NT2/D1 (cell line): Measurements from ENCODE around the gene ZNF883.

ENCODE experiments used
- DNase-seq: peaks from one replicate; pipeline ENCODE4 v3.0.0-alpha.2; 2011; ENCODE audit warnings: low read depth, low spot score
- H3K27me3 ChIP-seq: 2 replicates; pipeline ENCODE4 v1.6.0; 2011; ENCODE audit warnings: mild to moderate bottlenecking; ENCODE audit not compliant: insufficient read length, insufficient read depth
- H3K36me3 ChIP-seq: 2 replicates; pipeline ENCODE4 v1.6.1; 2011; ENCODE audit warnings: mild to moderate bottlenecking, low read length, mixed read lengths; ENCODE audit not compliant: insufficient read depth, insufficient read length
- H3K4me1 ChIP-seq: 2 replicates; pipeline ENCODE4 v1.5.1; 2011; ENCODE audit not compliant: insufficient read depth, insufficient read length
- H3K4me3 ChIP-seq: 2 replicates; pipeline ENCODE4 v1.5.1; 2011; ENCODE audit warnings: low read depth; ENCODE audit not compliant: insufficient read length
- H3K9ac ChIP-seq: 2 replicates; pipeline ENCODE4 v1.6.0; 2011; ENCODE audit warnings: low read depth; ENCODE audit not compliant: insufficient read length
- H3K9me3 ChIP-seq: 2 replicates; pipeline ENCODE4 v1.5.1; 2011; ENCODE audit warnings: mild to moderate bottlenecking, low read length; ENCODE audit not compliant: insufficient read depth
- SUZ12 ChIP-seq: IDR thresholded peaks from 2 replicates; pipeline ENCODE4 v1.6.1; 2011; ENCODE audit not compliant: insufficient read length, insufficient read depth; ENCODE audit errors: extremely low read depth
- YY1 ChIP-seq: IDR thresholded peaks from 2 replicates; pipeline ENCODE4 v1.6.1; 2011; ENCODE audit not compliant: insufficient read length, insufficient read depth
- ZNF274 ChIP-seq: IDR thresholded peaks from 2 replicates; pipeline ENCODE4 v1.6.1; 2011; ENCODE audit warnings: mild to moderate bottlenecking, low read depth, low read length

The ZNF883 gene

GRCh38 chr9:112917047-112917986 lies 94.7 kb downstream of the ZNF883 start:
- no peaks in the 10 kb centered on the region for H3K36me3 ChIP-seq
- H3K4me3 ChIP-seq: no peak overlapping the region
- TF ChIP-seq ZNF274: no peak
- no peak for TF ChIP-seq YY1
- no peak for TF ChIP-seq SUZ12
- H3K9me3 ChIP-seq: peaks cover 5% of the 10 kb centered on the region; the same call in 1 of the 2 replicates
- no peak for DNase-seq
- no peaks in the 10 kb centered on the region for H3K4me1 ChIP-seq
- H3K27me3 ChIP-seq: no peaks in the 10 kb centered on the region
- no peak overlapping the region for H3K9ac ChIP-seq

DNA sequence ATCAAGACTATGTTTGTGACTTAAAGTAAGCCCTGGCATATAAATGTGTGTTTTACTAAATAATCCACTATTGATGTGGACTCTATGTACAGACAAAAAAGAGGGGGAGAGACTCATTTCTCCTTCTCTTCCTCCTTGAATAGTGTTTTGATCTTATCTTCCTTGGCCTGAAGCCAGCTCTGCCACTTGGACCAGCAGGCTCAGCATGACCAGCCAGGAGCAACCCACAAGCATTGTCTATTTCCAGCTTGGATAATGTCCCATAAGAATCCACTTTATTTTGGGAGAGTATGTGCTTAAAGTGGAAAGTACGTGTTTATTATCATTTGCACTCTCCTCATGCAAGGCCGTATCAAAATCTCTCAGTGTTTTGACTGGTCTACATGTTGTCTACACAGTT lies 97.5 kb downstream of the ZNF883 start:
- H3K27me3 ChIP-seq: no peaks in the 10 kb centered on the region
- peaks cover 15% of the 10 kb centered on the region; the same call in 1 of the 2 replicates for H3K9me3 ChIP-seq
- H3K9ac ChIP-seq: no peak overlapping the region
- no peaks in the 10 kb centered on the region for H3K36me3 ChIP-seq
- TF ChIP-seq SUZ12 (no peak), ZNF274 (no peak), YY1 (no peak)
- no peak for DNase-seq
- no peaks in the 10 kb centered on the region for H3K4me1 ChIP-seq
- H3K4me3 ChIP-seq: no peak overlapping the region

- Histone ChIP-seq H3K4me3 (no peak overlapping the region), H3K4me1 (no peaks in the 10 kb centered on the region), H3K9me3 (peaks cover 15% of the 10 kb centered on the region; the same call in 1 of the 2 replicates), H3K36me3 (no peaks in the 10 kb centered on the region), H3K27me3 (no peaks in the 10 kb centered on the region), H3K9ac (no peak overlapping the region)
- DNase-seq: no peak
- TF ChIP-seq SUZ12 (no peak), ZNF274 (no peak), YY1 (no peak)
Measured at GRCh38 chr9:112913326-112913725, 98.7 kb downstream of the ZNF883 start.

DNA sequence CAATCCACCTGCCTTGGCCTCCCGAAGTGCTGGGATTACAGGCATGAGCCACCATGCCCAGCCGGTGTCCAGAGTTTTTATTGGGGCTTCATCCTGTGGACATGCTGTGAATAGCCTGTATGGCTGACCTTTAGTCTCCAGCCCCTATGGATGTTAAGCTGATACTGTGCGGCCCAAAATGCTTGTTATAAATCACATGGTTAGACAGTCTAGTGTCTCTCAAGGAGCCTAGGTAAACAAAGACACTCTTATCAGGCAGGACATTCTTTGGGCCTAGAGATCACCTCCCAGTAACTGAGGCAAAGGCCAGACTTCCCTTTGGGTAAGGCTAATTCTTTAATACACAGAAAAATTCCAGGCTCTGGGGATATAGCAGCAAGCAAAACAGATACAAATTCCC lies 99.4 kb downstream of the ZNF883 start:
- Histone ChIP-seq H3K4me1 (no peaks in the 10 kb centered on the region), H3K9ac (no peak overlapping the region), H3K9me3 (peaks cover 15% of the 10 kb centered on the region; the same call in 1 of the 2 replicates), H3K36me3 (no peaks in the 10 kb centered on the region), H3K27me3 (no peaks in the 10 kb centered on the region), H3K4me3 (no peak overlapping the region)
- no peak for TF ChIP-seq SUZ12
- no peak for TF ChIP-seq ZNF274
- TF ChIP-seq YY1: no peak
- DNase-seq: no peak

- TF ChIP-seq SUZ12 (no peak), YY1 (no peak), ZNF274 (no peak)
- Histone ChIP-seq H3K27me3 (no peaks in the 10 kb centered on the region), H3K4me1 (no peaks in the 10 kb centered on the region), H3K9ac (no peak overlapping the region), H3K9me3 (peaks cover 15% of the 10 kb centered on the region; the same call in 1 of the 2 replicates), H3K36me3 (no peaks in the 10 kb centered on the region), H3K4me3 (no peak overlapping the region)
- no peak for DNase-seq
Measured at GRCh38 chr9:112911736-112912135, 100.3 kb downstream of the ZNF883 start.
